Measurements from ENCODE around the gene ZNF143. TPM values are rescaled to one million over a fixed set of nuclear protein-coding genes. Genes with fewer than 3 reads are reported as not detected.

Gene ZNF143
- total RNA-seq, 1 experiment from 2014 or later, result 27.2 TPM

GRCh38 chr11:9550191-9550628, 89.4 kb downstream of the ZNF143 start:
- TF ChIP-seq CTCF (IDR thresholded peaks at IDR 0.05; ENCODE audit: insufficient read depth in 1 of 2, low read depth in 1 of 2, low read length in 1 of 2, severe bottlenecking in 1 of 2, unreplicated experiment in 1 of 2), result no peak
- Mint-ChIP-seq H3K4me3 (ENCODE audit: unreplicated experiment) (peak overlapping the region; percentile 48), H3K9me3 (ENCODE audit: unreplicated experiment) (peaks cover 2% of the 10 kb centered on the region), H3K4me1 (ENCODE audit: low read depth, unreplicated experiment) (peaks cover 17% of the 10 kb centered on the region), H3K27ac (ENCODE audit: unreplicated experiment) (peak overlapping the region; percentile 80), H3K27me3 (ENCODE audit: insufficient read depth, unreplicated experiment) (no peaks in the 10 kb centered on the region), H3K36me3 (ENCODE audit: insufficient read depth, unreplicated experiment) (peaks cover 11% of the 10 kb centered on the region)
- POLR2A ChIA-PET, result interaction anchor here (0.6 to 1.0 kb wide), 5 partner anchors 15 to 356 kb away, joined by 3 to 4 read pairs (median 3); partner anchors contain the start of gene WEE1
- Histone ChIP-seq H3K27me3 (replicated peaks; ENCODE audit: control insufficient read depth, insufficient read depth, low read length) (no peaks in the 10 kb centered on the region), H3K36me3 (ENCODE audit: control insufficient read depth, insufficient read depth, low read length) (no peaks in the 10 kb centered on the region), H3K4me3 (ENCODE audit: low read depth, low read length) (no peak overlapping the region), H3K4me1 (peaks cover 24% of the 10 kb centered on the region), H3K9me3 (peaks cover 4% of the 10 kb centered on the region; the same call in 1 of the 2 replicates)
- DNase-seq, result peak in 1 of 2 experiments; percentile 42
- CTCF ChIA-PET, result interaction anchor here (0.6 to 1.4 kb wide), 3 partner anchors 14 to 63 kb away, joined by 3 to 5 read pairs (median 3); no protein-coding TSS in a partner anchor
- no TSS peak for BruUV-seq (replicated peaks)
- intact Hi-C loops (cut with micrococcal nuclease; ENCODE audit: unreplicated experiment), result no loop called here

GRCh38 chr11:9561279-9561982, 100.6 kb downstream of the ZNF143 start:
- H3K27ac Mint-ChIP-seq (ENCODE audit: unreplicated experiment), result no peak overlapping the region
- Histone ChIP-seq H3K9me3 (peaks cover 5% of the 10 kb centered on the region; the same call in 1 of the 2 replicates), H3K4me1 (peaks cover 16% of the 10 kb centered on the region), H3K36me3 (ENCODE audit: control insufficient read depth, insufficient read depth, low read length) (no peaks in the 10 kb centered on the region), H3K4me3 (ENCODE audit: low read depth, low read length) (no peak overlapping the region), H3K27me3 (replicated peaks; ENCODE audit: control insufficient read depth, insufficient read depth, low read length) (no peaks in the 10 kb centered on the region)
- no peak for TF ChIP-seq CTCF (IDR thresholded peaks at IDR 0.05; ENCODE audit: insufficient read depth in 1 of 2, low read depth in 1 of 2, low read length in 1 of 2, severe bottlenecking in 1 of 2, unreplicated experiment in 1 of 2)
- H3K4me1 Mint-ChIP-seq (ENCODE audit: low read depth, unreplicated experiment), result peaks cover 19% of the 10 kb centered on the region
- ChIA-PET CTCF (no interaction called here), POLR2A (no interaction called here)
- H3K27me3 Mint-ChIP-seq (ENCODE audit: insufficient read depth, unreplicated experiment), result no peaks in the 10 kb centered on the region
- no peak overlapping the region for H3K4me3 Mint-ChIP-seq (ENCODE audit: unreplicated experiment)
- intact Hi-C loops (cut with micrococcal nuclease; ENCODE audit: unreplicated experiment), result no loop called here
- no peak for DNase-seq
- peaks cover 29% of the 10 kb centered on the region for H3K9me3 Mint-ChIP-seq (ENCODE audit: unreplicated experiment)
- no TSS peak for BruUV-seq (replicated peaks)
- H3K36me3 Mint-ChIP-seq (ENCODE audit: insufficient read depth, unreplicated experiment), result peaks cover 17% of the 10 kb centered on the region

- Mint-ChIP-seq H3K27ac (ENCODE audit: unreplicated experiment) (no peak overlapping the region), H3K9me3 (ENCODE audit: unreplicated experiment) (peaks cover 29% of the 10 kb centered on the region), H3K36me3 (ENCODE audit: insufficient read depth, unreplicated experiment) (peaks cover 17% of the 10 kb centered on the region), H3K4me3 (ENCODE audit: unreplicated experiment) (no peak overlapping the region), H3K27me3 (ENCODE audit: insufficient read depth, unreplicated experiment) (no peaks in the 10 kb centered on the region), H3K4me1 (ENCODE audit: low read depth, unreplicated experiment) (peaks cover 22% of the 10 kb centered on the region)
- intact Hi-C loops (cut with micrococcal nuclease; ENCODE audit: unreplicated experiment), result no loop called here
- no peak for TF ChIP-seq CTCF (IDR thresholded peaks at IDR 0.05; ENCODE audit: insufficient read depth in 1 of 2, low read depth in 1 of 2, low read length in 1 of 2, severe bottlenecking in 1 of 2, unreplicated experiment in 1 of 2)
- POLR2A ChIA-PET, result interaction anchor here (1.2 kb wide), 1 partner anchor 11 kb away, joined by 4 read pairs; the partner anchor contains the start of gene WEE1
- no TSS peak for BruUV-seq (replicated peaks)
- peaks cover 5% of the 10 kb centered on the region; the same call in 1 of the 2 replicates for H3K9me3 ChIP-seq
- no peaks in the 10 kb centered on the region for H3K36me3 ChIP-seq (ENCODE audit: control insufficient read depth, insufficient read depth, low read length)
- no peak overlapping the region for H3K4me3 ChIP-seq (ENCODE audit: low read depth, low read length)
- peaks cover 29% of the 10 kb centered on the region for H3K4me1 ChIP-seq
- no peak for DNase-seq
- no peaks in the 10 kb centered on the region for H3K27me3 ChIP-seq (replicated peaks; ENCODE audit: control insufficient read depth, insufficient read depth, low read length)
- CTCF ChIA-PET, result no interaction called here
Measured at GRCh38 chr11:9562716-9563115, 101.9 kb downstream of the ZNF143 start.
